SU-DHL-6 (cell line): ENCODE results near the gene LRBA.

Experiments used
- H2AFZ ChIP-seq: fragments of 200-600 bp; sonication (generic); 2 replicates; pipeline ENCODE4 v1.6.1; 2014; ENCODE audit warnings: low read depth, mild to moderate bottlenecking, moderate library complexity, mixed read lengths, antibody characterized with exemption, low read length; ENCODE audit not compliant: severe bottlenecking
- H3F3A ChIP-seq: fragments of 200-600 bp; shearing (Covaris generic); 2 replicates; pipeline ENCODE4 v1.6.0; 2016; ENCODE audit warnings: antibody characterized with exemption, mild to moderate bottlenecking; ENCODE audit not compliant: insufficient read depth
- H3K27ac ChIP-seq: fragments of 200-600 bp; sonication (generic); 2 replicates; pipeline ENCODE4 v1.5.1; 2016; ENCODE audit warnings: low read depth, mild to moderate bottlenecking, low read length, moderate library complexity, mixed read lengths
- H3K27me3 ChIP-seq: fragments of 200-600 bp; sonication (generic), shearing (Covaris generic); 2 replicates; pipeline ENCODE4 v1.6.0; 2014; ENCODE audit warnings: mild to moderate bottlenecking, low read length
- H3K36me3 ChIP-seq: fragments of 200-600 bp; sonication (generic); 2 replicates; pipeline ENCODE4 v1.6.1; 2014; ENCODE audit warnings: mild to moderate bottlenecking, low read length, mixed read lengths
- H3K4me2 ChIP-seq: fragments of 300-600, 200-600 bp; shearing (Covaris generic), sonication (generic); 2 replicates; pipeline ENCODE4 v1.6.0; 2014; ENCODE audit warnings: low read length, low read depth, mild to moderate bottlenecking; ENCODE audit not compliant: poor library complexity, severe bottlenecking
- H3K4me3 ChIP-seq: fragments of 200-600 bp; sonication (generic); 2 replicates; pipeline ENCODE4 v1.5.1; 2014; ENCODE audit warnings: antibody characterized with exemption, low read length, mild to moderate bottlenecking, mixed read lengths; ENCODE audit not compliant: insufficient read depth, poor library complexity, severe bottlenecking
- H3K79me2 ChIP-seq: fragments of 200-600 bp; sonication (generic); 2 replicates; pipeline ENCODE4 v1.6.1; 2014; ENCODE audit warnings: mild to moderate bottlenecking, low read length, moderate library complexity; ENCODE audit not compliant: insufficient read depth
- H3K9ac ChIP-seq: fragments of 200-600 bp; sonication (generic); 2 replicates; pipeline ENCODE4 v1.7.0; 2014; ENCODE audit warnings: mild to moderate bottlenecking, low read length
- H3K9me2 ChIP-seq: fragments of 200-600 bp; sonication (generic); replicated peaks from 2 replicates; pipeline ENCODE4 v1.6.1; 2014; ENCODE audit warnings: low read length; ENCODE audit not compliant: insufficient read depth
- H3K9me3 ChIP-seq: fragments of 200-600 bp; sonication (generic); 2 replicates; pipeline ENCODE4 v1.6.1; 2014; ENCODE audit warnings: low read length, mixed read lengths; ENCODE audit not compliant: insufficient read depth
- H4K20me1 ChIP-seq: fragments of 200-600 bp; sonication (generic); 2 replicates; pipeline ENCODE4 v1.6.1; 2014; ENCODE audit warnings: low read depth, mild to moderate bottlenecking, antibody characterized with exemption, low read length, moderate library complexity, mixed read lengths
- CTCF ChIP-seq: fragments of 200-600 bp; sonication (generic); IDR thresholded peaks from one replicate; pipeline ENCODE4 v1.5.1; 2017; ENCODE audit warnings: antibody characterized with exemption, mild to moderate bottlenecking, low read length, moderate library complexity; ENCODE audit not compliant: insufficient read depth, poor library complexity, severe bottlenecking
- EZH2phosphoT487 ChIP-seq: fragments of 200-600 bp; sonication (generic), shearing (Covaris generic); conservative IDR thresholded peaks from 2 replicates; pipeline ENCODE4 v1.6.1; 2018; ENCODE audit warnings: mild to moderate bottlenecking, antibody characterized with exemption, low read length, moderate library complexity, mixed read lengths

Gene LRBA

GRCh38 chr4:150315691-150316090, 699.4 kb downstream of the LRBA start:
- no peaks in the 10 kb centered on the region for H3K9me3 ChIP-seq
- no peaks in the 10 kb centered on the region for H3K79me2 ChIP-seq
- no peaks in the 10 kb centered on the region for H3K9me2 ChIP-seq
- H3K27me3 ChIP-seq, result no peaks in the 10 kb centered on the region
- no peak overlapping the region for H3K9ac ChIP-seq
- TF ChIP-seq CTCF, result no peak
- no peak for TF ChIP-seq EZH2phosphoT487
- no peaks in the 10 kb centered on the region for H4K20me1 ChIP-seq
- no peaks in the 10 kb centered on the region for H3F3A ChIP-seq
- H2AFZ ChIP-seq, result no peak overlapping the region
- no peak overlapping the region for H3K4me2 ChIP-seq
- no peaks in the 10 kb centered on the region for H3K36me3 ChIP-seq
- no peak overlapping the region for H3K4me3 ChIP-seq
- no peak overlapping the region for H3K27ac ChIP-seq

- H3K4me2 ChIP-seq, result no peak overlapping the region
- H3K9ac ChIP-seq, result no peak overlapping the region
- H4K20me1 ChIP-seq, result no peaks in the 10 kb centered on the region
- no peak overlapping the region for H3K4me3 ChIP-seq
- no peak overlapping the region for H2AFZ ChIP-seq
- no peaks in the 10 kb centered on the region for H3K9me2 ChIP-seq
- H3K27me3 ChIP-seq, result no peaks in the 10 kb centered on the region
- no peaks in the 10 kb centered on the region for H3K36me3 ChIP-seq
- H3F3A ChIP-seq, result no peaks in the 10 kb centered on the region
- H3K79me2 ChIP-seq, result no peaks in the 10 kb centered on the region
- TF ChIP-seq CTCF (no peak), EZH2phosphoT487 (no peak)
- no peak overlapping the region for H3K27ac ChIP-seq
- H3K9me3 ChIP-seq, result no peaks in the 10 kb centered on the region
Measured at GRCh38 chr4:150315175-150315574, 699.9 kb downstream of the LRBA start.

GRCh38 chr4:150314031-150314430, 701.1 kb downstream of the LRBA start:
- no peak overlapping the region for H3K27ac ChIP-seq
- H3F3A ChIP-seq, result no peaks in the 10 kb centered on the region
- no peaks in the 10 kb centered on the region for H3K9me2 ChIP-seq
- H3K4me3 ChIP-seq, result no peak overlapping the region
- H3K9me3 ChIP-seq, result no peaks in the 10 kb centered on the region
- H3K9ac ChIP-seq, result no peak overlapping the region
- H3K4me2 ChIP-seq, result no peak overlapping the region
- H3K36me3 ChIP-seq, result peaks cover 4% of the 10 kb centered on the region; the same call in 1 of the 2 replicates
- TF ChIP-seq CTCF (no peak), EZH2phosphoT487 (no peak)
- H3K79me2 ChIP-seq, result no peaks in the 10 kb centered on the region
- no peaks in the 10 kb centered on the region for H4K20me1 ChIP-seq
- no peaks in the 10 kb centered on the region for H3K27me3 ChIP-seq
- H2AFZ ChIP-seq, result no peak overlapping the region
